GM23338 (cell line): ENCODE data around the gene SRSF7. TPM values are rescaled to one million over a fixed set of nuclear protein-coding genes. Genes with fewer than 3 reads are reported as not detected.

Experiments
- ATAC-seq: fragments of 200-7000 bp; cut with Tn5 transposase; 3 replicates; pipeline ENCODE4 v1.9.1; 2020
- DNase-seq: peaks from one replicate; pipeline ENCODE4 v3.0.0-alpha.2; 2015; ENCODE audit warnings: low spot score
- H2AFZ ChIP-seq: fragments of 200-600 bp; sonication (generic); 2 replicates; pipeline ENCODE4 v1.8.0; 2016; ENCODE audit warnings: antibody characterized with exemption, mild to moderate bottlenecking, moderate library complexity
- H3F3A ChIP-seq: fragments of 200-600 bp; sonication (generic); replicated peaks from 2 replicates; pipeline ENCODE4 v1.8.0; 2017; ENCODE audit warnings: antibody characterized with exemption, mixed run types, low read depth
- H3K27ac ChIP-seq: fragments of 200-600 bp; sonication (generic); 2 replicates; pipeline ENCODE4 v1.6.1; 2016; ENCODE audit warnings: low read depth
- H3K27me3 ChIP-seq: fragments of 200-600 bp; sonication (generic); 2 replicates; pipeline ENCODE4 v1.8.0; 2016; ENCODE audit warnings: mild to moderate bottlenecking, mixed run types, moderate library complexity; ENCODE audit not compliant: insufficient read depth
- H3K36me3 ChIP-seq: fragments of 200-600 bp; sonication (generic); 2 replicates; pipeline ENCODE4 v1.8.0; 2016; ENCODE audit warnings: mild to moderate bottlenecking; ENCODE audit not compliant: insufficient read depth
- H3K4me1 ChIP-seq: fragments of 200-600 bp; sonication (generic); 2 replicates; pipeline ENCODE4 v1.8.0; 2016; ENCODE audit warnings: mild to moderate bottlenecking, moderate library complexity; ENCODE audit not compliant: insufficient read depth
- H3K4me2 ChIP-seq: fragments of 200-600 bp; sonication (generic); 2 replicates; pipeline ENCODE4 v1.7.1; 2017; ENCODE audit warnings: mixed run types
- H3K4me3 ChIP-seq: fragments of 200-600 bp; sonication (generic); 2 replicates; pipeline ENCODE4 v1.6.1; 2016; ENCODE audit warnings: mixed run types
- H3K79me2 ChIP-seq: fragments of 200-600 bp; sonication (generic); replicated peaks from 2 replicates; pipeline ENCODE4 v1.8.0; 2017; ENCODE audit warnings: mild to moderate bottlenecking; ENCODE audit not compliant: insufficient read depth
- H3K9me2 ChIP-seq: fragments of 200-600 bp; sonication (generic); 2 replicates; pipeline ENCODE4 v1.8.0; 2017; ENCODE audit not compliant: insufficient read depth
- H4K20me1 ChIP-seq: fragments of 200-600 bp; sonication (generic); replicated peaks from 2 replicates; pipeline ENCODE4 v1.8.0; 2017; ENCODE audit warnings: mild to moderate bottlenecking; ENCODE audit not compliant: insufficient read depth
- H3K27ac Mint-ChIP-seq: 2 replicates; pipeline ENCODE4 v1.8.0; 2020; ENCODE audit warnings: inconsistent platforms, mild to moderate bottlenecking, moderate library complexity, mixed read lengths
- H3K27me3 Mint-ChIP-seq: 3 replicates; pipeline ENCODE4 v1.8.0; 2022; ENCODE audit warnings: low read depth, mild to moderate bottlenecking, moderate library complexity, mixed read lengths, inconsistent platforms; ENCODE audit not compliant: insufficient read depth, poor library complexity
- H3K36me3 Mint-ChIP-seq: 3 replicates; pipeline ENCODE4 v1.8.0; 2021; ENCODE audit warnings: low read depth, mild to moderate bottlenecking, inconsistent platforms, moderate library complexity, mixed read lengths
- H3K4me1 Mint-ChIP-seq: 3 replicates; pipeline ENCODE4 v1.8.0; 2020; ENCODE audit warnings: mild to moderate bottlenecking, inconsistent platforms, mixed read lengths
- H3K4me3 Mint-ChIP-seq: 3 replicates; pipeline ENCODE4 v1.8.0; 2021; ENCODE audit warnings: moderate library complexity, mild to moderate bottlenecking, inconsistent platforms, mixed read lengths
- H3K9me3 Mint-ChIP-seq: 3 replicates; pipeline ENCODE4 v1.8.0; 2020; ENCODE audit warnings: moderate library complexity, mild to moderate bottlenecking, inconsistent platforms, mixed read lengths
- EZH2 ChIP-seq: fragments of 200-600 bp; sonication (generic); IDR thresholded peaks from one replicate; pipeline ENCODE4 v1.8.0; 2017; ENCODE audit warnings: antibody characterized with exemption, mild to moderate bottlenecking, low read depth; ENCODE audit not compliant: unreplicated experiment
- POLR2AphosphoS5 ChIP-seq: IDR thresholded peaks from 2 replicates; pipeline ENCODE4 v1.6.1; 2016; ENCODE audit warnings: antibody characterized with exemption, low read depth
- ZNF114 ChIP-seq: fragments of 250-450 bp; sonication (Bioruptor Pico); IDR thresholded peaks from 2 replicates; pipeline ENCODE4 v1.5.0; 2020; ENCODE audit warnings: mild to moderate bottlenecking, moderate library complexity
- polyA plus RNA-seq: library from polyadenylated mRNA; unstranded; fragments of >200 nt; fragmentation: Nextera tagmentation; extraction: Ambion mirVana; gene quantifications from 2 replicates; pipeline ENCODE4 v1.2.1, GENCODE V29; 2016
- total RNA-seq: library from RNA; depleted of rRNA; stranded (reverse); fragments of >200 nt; shearing (Covaris generic); gene quantifications from 2 replicates; pipeline ENCODE4 v1.2.3, GENCODE V29; 2014
- TF ChIP-seq, protein P1 (sequence below), 2 experiments: fragments of 200-600 bp in 1 of 2; sonication (generic) in 1 of 2; conservative IDR thresholded peaks; 2 replicates each; pipeline versions ENCODE4 v1.5.1 to v1.6.1; 2016 to 2017; ENCODE audit warnings: antibody characterized with exemption in 2 of 2, low read depth in 2 of 2, mild to moderate bottlenecking in 2 of 2, moderate library complexity in 1 of 2
- TF ChIP-seq, protein P2 (sequence below): IDR thresholded peaks from 2 replicates; pipeline ENCODE4 v1.6.1; 2016; ENCODE audit warnings: antibody characterized with exemption
- TF ChIP-seq, protein P3 (sequence below): IDR thresholded peaks from one replicate; pipeline ENCODE4 v1.6.1; 2018; ENCODE audit warnings: antibody characterized with exemption; ENCODE audit not compliant: unreplicated experiment

SRSF7 gene
- total and polyA plus RNA-seq, 2 experiments from 2014 or later = 251 to 572 TPM

DNA sequence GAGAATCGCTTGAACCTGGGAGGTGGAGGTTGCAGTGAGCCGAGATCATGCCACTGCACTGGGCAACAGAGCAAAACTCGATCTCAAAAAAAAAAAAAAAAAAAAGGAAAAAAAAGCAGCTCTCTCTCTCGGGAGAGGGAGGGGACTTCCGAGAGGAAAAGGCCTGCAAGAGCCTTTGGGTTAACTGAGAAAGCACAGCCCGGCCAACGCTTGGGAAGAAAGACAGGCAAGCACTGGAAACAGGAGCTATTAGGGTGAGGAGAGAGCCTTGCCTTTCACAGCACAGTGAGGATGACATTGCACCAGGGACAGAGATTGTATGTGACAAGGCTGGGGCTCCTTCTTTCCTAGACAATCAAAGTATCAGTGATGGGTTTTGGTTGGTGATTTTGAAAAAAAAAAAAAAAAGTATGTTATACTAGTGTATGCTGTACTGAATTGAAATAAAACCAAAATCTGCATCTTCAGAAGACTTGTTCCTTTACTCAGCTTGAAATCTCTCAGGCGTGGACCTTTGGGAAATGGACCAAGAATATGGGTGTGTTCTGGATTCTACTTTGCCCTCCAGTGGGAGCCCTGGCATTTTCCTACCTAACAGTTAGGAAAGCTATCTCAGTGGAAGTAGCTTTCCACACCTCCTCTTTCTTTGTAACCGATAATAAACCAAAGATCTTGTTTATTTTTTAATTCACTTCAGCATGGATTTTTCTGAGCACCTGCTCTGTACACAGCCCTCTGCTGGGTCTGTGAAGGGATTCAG, 16.7 kb downstream of the SRSF7 start (continued):
- TF ChIP-seq, protein P1, sequence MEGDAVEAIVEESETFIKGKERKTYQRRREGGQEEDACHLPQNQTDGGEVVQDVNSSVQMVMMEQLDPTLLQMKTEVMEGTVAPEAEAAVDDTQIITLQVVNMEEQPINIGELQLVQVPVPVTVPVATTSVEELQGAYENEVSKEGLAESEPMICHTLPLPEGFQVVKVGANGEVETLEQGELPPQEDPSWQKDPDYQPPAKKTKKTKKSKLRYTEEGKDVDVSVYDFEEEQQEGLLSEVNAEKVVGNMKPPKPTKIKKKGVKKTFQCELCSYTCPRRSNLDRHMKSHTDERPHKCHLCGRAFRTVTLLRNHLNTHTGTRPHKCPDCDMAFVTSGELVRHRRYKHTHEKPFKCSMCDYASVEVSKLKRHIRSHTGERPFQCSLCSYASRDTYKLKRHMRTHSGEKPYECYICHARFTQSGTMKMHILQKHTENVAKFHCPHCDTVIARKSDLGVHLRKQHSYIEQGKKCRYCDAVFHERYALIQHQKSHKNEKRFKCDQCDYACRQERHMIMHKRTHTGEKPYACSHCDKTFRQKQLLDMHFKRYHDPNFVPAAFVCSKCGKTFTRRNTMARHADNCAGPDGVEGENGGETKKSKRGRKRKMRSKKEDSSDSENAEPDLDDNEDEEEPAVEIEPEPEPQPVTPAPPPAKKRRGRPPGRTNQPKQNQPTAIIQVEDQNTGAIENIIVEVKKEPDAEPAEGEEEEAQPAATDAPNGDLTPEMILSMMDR (conservative IDR thresholded peaks at IDR 0.05; ENCODE audit: low read depth in 2 of 2) = no peak

DNA sequence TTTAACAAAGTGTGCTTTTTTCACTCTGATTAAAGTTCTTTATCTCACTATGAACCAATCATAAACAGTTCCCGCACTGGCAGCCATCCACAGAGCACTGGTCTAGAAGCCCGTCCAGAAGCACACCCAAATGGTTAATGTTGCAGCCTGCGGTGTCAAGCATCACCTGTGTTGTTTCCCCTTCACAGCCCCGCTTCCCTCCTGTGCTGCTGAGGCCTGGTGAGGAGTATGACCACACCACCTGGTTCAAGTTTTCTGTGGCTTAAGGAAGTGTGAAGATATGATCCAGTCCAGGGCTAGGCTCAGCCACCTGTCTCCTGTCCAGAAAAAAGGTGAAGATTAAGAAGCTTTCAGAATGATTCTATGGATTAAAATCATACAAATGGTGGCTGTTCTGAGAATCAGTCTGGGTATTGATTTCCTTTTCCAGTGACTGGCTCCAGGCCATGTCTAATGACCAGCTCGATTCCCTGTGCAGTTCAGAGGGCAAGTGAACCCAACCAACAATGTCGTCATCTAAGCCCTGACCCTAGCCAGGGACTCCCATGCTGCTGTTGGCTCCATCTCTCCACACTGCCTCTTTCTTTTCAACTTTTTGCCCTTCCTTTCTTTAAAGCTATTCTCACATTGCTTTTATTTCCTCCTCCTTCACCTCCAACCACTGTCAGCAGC, 17.7 kb downstream of the SRSF7 start:
- DNase-seq = no peak
- TF ChIP-seq, protein P2, sequence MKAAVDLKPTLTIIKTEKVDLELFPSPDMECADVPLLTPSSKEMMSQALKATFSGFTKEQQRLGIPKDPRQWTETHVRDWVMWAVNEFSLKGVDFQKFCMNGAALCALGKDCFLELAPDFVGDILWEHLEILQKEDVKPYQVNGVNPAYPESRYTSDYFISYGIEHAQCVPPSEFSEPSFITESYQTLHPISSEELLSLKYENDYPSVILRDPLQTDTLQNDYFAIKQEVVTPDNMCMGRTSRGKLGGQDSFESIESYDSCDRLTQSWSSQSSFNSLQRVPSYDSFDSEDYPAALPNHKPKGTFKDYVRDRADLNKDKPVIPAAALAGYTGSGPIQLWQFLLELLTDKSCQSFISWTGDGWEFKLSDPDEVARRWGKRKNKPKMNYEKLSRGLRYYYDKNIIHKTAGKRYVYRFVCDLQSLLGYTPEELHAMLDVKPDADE = no peak
- no peak for TF ChIP-seq EZH2
- TF ChIP-seq, protein P3, sequence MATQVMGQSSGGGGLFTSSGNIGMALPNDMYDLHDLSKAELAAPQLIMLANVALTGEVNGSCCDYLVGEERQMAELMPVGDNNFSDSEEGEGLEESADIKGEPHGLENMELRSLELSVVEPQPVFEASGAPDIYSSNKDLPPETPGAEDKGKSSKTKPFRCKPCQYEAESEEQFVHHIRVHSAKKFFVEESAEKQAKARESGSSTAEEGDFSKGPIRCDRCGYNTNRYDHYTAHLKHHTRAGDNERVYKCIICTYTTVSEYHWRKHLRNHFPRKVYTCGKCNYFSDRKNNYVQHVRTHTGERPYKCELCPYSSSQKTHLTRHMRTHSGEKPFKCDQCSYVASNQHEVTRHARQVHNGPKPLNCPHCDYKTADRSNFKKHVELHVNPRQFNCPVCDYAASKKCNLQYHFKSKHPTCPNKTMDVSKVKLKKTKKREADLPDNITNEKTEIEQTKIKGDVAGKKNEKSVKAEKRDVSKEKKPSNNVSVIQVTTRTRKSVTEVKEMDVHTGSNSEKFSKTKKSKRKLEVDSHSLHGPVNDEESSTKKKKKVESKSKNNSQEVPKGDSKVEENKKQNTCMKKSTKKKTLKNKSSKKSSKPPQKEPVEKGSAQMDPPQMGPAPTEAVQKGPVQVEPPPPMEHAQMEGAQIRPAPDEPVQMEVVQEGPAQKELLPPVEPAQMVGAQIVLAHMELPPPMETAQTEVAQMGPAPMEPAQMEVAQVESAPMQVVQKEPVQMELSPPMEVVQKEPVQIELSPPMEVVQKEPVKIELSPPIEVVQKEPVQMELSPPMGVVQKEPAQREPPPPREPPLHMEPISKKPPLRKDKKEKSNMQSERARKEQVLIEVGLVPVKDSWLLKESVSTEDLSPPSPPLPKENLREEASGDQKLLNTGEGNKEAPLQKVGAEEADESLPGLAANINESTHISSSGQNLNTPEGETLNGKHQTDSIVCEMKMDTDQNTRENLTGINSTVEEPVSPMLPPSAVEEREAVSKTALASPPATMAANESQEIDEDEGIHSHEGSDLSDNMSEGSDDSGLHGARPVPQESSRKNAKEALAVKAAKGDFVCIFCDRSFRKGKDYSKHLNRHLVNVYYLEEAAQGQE = no peak
- no peak for TF ChIP-seq ZNF114 (CRISPR knock-in tag)
- TF ChIP-seq, protein P1 (conservative IDR thresholded peaks at IDR 0.05; ENCODE audit: low read depth in 2 of 2) = no peak
- TF ChIP-seq POLR2AphosphoS5 = no peak

More for the DNA sequence above, 17.7 kb downstream of the SRSF7 start:
- H3K27ac ChIP-seq = no peak overlapping the region
- peaks cover 14% of the 10 kb centered on the region for H3K4me1 ChIP-seq
- H3K9me2 ChIP-seq = no peaks in the 10 kb centered on the region
- no peak overlapping the region for H3K27ac Mint-ChIP-seq
- H3K4me1 Mint-ChIP-seq = peaks cover 21% of the 10 kb centered on the region
- no peaks in the 10 kb centered on the region; the same call in none of the 2 replicates for H4K20me1 ChIP-seq
- H3K4me2 ChIP-seq = no peak overlapping the region
- no peak overlapping the region for H2AFZ ChIP-seq
- ATAC-seq = no peak
- H3F3A ChIP-seq = 0 out of 2 replicates have a peak, but pooled peaks cover 8% of the 10 kb centered on the region
- H3K36me3 Mint-ChIP-seq = peaks cover 15% of the 10 kb centered on the region
- peaks cover 13% of the 10 kb centered on the region for H3K27me3 Mint-ChIP-seq
- H3K79me2 ChIP-seq = 0 out of 2 replicates have a peak, but pooled peaks cover 3% of the 10 kb centered on the region
- H3K9me3 Mint-ChIP-seq = peaks cover 2% of the 10 kb centered on the region; the same call in 2 of the 3 replicates
- H3K4me3 ChIP-seq = no peak overlapping the region
- no peaks in the 10 kb centered on the region for H3K27me3 ChIP-seq
- H3K36me3 ChIP-seq = peaks cover 5% of the 10 kb centered on the region; the same call in 1 of the 2 replicates
- H3K4me3 Mint-ChIP-seq = no peak overlapping the region
